Sigmoid colon (tissue), 7 donors: Measurements from ENCODE around the gene KRTAP12-3. TPM values are rescaled to one million over a fixed set of nuclear protein-coding genes. Genes with fewer than 3 reads are reported as not detected.
"Not testable (repeated sequence)": the region's sequence is repeated elsewhere in the genome, so short reads cannot be mapped to it uniquely, and the experiment has no call there.

Source experiments
- DNase-seq: peaks from one replicate; pipeline ENCODE4 v3.0.0-alpha.2; 2019
- H3K27ac ChIP-seq, 4 donors: fragments of 200-600 bp; sonication (generic); one replicate each; pipeline ENCODE4 v1.5.1; 2016 to 2019; ENCODE audit warnings: mild to moderate bottlenecking in 1 of 4
- H3K27me3 ChIP-seq, 3 donors: fragments of 200-600 bp; sonication (generic); one replicate each; pipeline ENCODE4 v1.5.1; 2019; ENCODE audit warnings: mild to moderate bottlenecking in 1 of 3
- H3K36me3 ChIP-seq, 4 donors: fragments of 200-600 bp; sonication (generic); one replicate each; pipeline ENCODE4 v1.5.1; 2016 to 2019
- H3K4me1 ChIP-seq, 4 donors: fragments of 200-600 bp; sonication (generic); one replicate each; pipeline ENCODE4 v1.5.1; 2017 to 2019
- H3K4me3 ChIP-seq, 4 donors: fragments of 200-600 bp; sonication (generic); one replicate each; pipeline ENCODE4 v1.5.1; 2017 to 2019; ENCODE audit warnings: mild to moderate bottlenecking in 2 of 4, moderate library complexity in 1 of 4
- H3K9me3 ChIP-seq, 4 donors: fragments of 200-600 bp in 3 of 4; sonication (generic) in 3 of 4; one replicate each; pipeline versions ENCODE4 v1.5.1 to v1.6.1; 2013 to 2019
- CTCF ChIP-seq, 4 experiments: fragments of 450-650 bp in 3 of 4; fragments of 200-600 bp in 1 of 4; IDR thresholded peaks; one replicate each; pipeline ENCODE4 v1.5.1; 2016 to 2019; ENCODE audit warnings: antibody characterized with exemption in 4 of 4, mild to moderate bottlenecking in 3 of 4, moderate library complexity in 2 of 4
- EP300 ChIP-seq, 4 donors: sonication (generic); formaldehyde crosslinking; IDR thresholded peaks; one replicate each; pipeline ENCODE4 v1.6.1; 2017; ENCODE audit warnings: antibody characterized with exemption in 4 of 4
- POLR2A ChIP-seq, 2 donors: fragments of 450-650 bp; IDR thresholded peaks; one replicate each; pipeline ENCODE4 v1.6.1; 2016; ENCODE audit warnings: antibody characterized with exemption in 2 of 2, mild to moderate bottlenecking in 2 of 2, moderate library complexity in 2 of 2
- POLR2AphosphoS5 ChIP-seq, 4 donors: sonication (generic); formaldehyde crosslinking; IDR thresholded peaks; one replicate each; pipeline ENCODE4 v1.6.1; 2017; ENCODE audit warnings: antibody characterized with exemption in 4 of 4
- WGBS, 2 donors: extraction: QIAGEN DNeasy Blood & Tissue Kit; methylation state at CpG; one replicate each; pipeline ENCODE4 v1.1.7; 2013; 5-methylcytosine and 5-hydroxymethylcytosine counted together
- intact Hi-C: fragments of 100-400 bp; cut with DNase I; formaldehyde crosslinking; loops from one replicate; pipeline ENCODE4 v1.15.1; 2023
- polyA plus RNA-seq, 3 donors: library from polyadenylated mRNA; stranded (reverse); fragments of 200-250 nt; gene quantifications; one replicate each; pipeline ENCODE4 v1.2.3, GENCODE V29; 2013
- total RNA-seq, 4 donors: library from RNA; depleted of rRNA; stranded (reverse); fragments of >200 nt; gene quantifications; one replicate each; pipeline ENCODE4 v1.1.0, GENCODE V29; 2016
- donor health status: healthy with polysubstance abuse.
- donor health status: Bipolar disorder and iron deficiency.
- donor health status: healthy.

The KRTAP12-3 gene
- total and polyA plus RNA-seq, 7 donors, result not detected

DNA sequence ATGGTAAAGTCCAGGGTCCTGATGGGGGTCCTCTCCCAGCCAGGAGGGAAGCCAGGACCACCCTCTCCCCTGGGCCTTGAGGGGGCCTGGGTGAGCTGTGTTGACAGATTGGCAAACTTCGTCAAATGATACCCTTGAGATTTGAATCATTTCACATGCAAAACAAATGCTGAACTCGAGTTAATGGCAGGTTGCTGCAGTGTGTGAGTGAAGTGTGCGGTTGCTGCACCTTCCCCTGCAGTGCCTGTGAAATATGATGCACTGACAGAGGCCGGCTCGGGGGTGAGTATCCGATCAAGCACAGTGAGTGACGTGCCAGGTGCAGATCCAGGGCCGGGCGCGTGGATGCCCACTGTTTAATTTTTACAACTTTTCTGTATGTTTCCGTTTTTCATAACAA, 29.9 kb downstream of the KRTAP12-3 start:
- intact Hi-C loops, result no loop called here
- no peak for TF ChIP-seq POLR2AphosphoS5 (IDR thresholded peaks at IDR 0.05)
- no peak for TF ChIP-seq EP300 (IDR thresholded peaks at IDR 0.05)
- no peak for TF ChIP-seq POLR2A (IDR thresholded peaks at IDR 0.05)
- no peak for TF ChIP-seq CTCF (IDR thresholded peaks at IDR 0.05)
- H3K36me3 ChIP-seq, result no peaks in the 10 kb centered on the region
- no peak overlapping the region for H3K4me3 ChIP-seq
- no peaks in the 10 kb centered on the region for H3K9me3 ChIP-seq
- no peak for DNase-seq
- H3K4me1 ChIP-seq, result no peaks in the 10 kb centered on the region
- 49 to 67% methylated on average over 11 of the region's 11 CpGs for WGBS, 2 donors
- H3K27ac ChIP-seq, result no peak overlapping the region
- peaks cover 0 to 31% (median 8%) of the 10 kb centered on the region in 3 donors for H3K27me3 ChIP-seq

DNA sequence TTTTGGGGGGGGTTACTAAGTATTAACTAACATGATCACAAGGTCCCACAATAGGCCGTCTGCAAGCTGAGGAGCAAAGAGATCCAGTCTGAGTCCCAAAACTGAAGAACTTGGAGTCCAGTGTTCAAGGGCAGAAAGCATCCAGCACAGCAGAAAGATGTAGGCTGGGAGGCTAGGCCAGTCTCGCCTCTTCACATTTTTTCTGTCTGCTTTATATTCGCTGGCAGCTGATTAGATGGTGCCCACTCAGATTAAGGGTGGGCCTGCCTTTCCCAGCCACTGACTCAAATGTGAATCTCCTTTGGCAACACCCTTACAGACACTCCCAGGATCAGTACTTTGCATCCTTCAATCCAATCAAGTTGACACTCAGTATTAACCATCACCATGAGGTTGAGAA, 32.0 kb downstream of the KRTAP12-3 start:
- not testable (repeated sequence) for H3K27ac ChIP-seq, H3K36me3 ChIP-seq, DNase-seq, H3K9me3 ChIP-seq, H3K4me3 ChIP-seq, H3K4me1 ChIP-seq
- peaks cover 0 to 31% (median 8%) of the 10 kb centered on the region in 3 donors for H3K27me3 ChIP-seq
- WGBS, 2 donors, result 85 to 93% methylated on average over 3 of the region's 3 CpGs
- intact Hi-C loops, result loop anchor here (10.0 kb wide), 1 partner anchor 65 kb away; no protein-coding TSS in a partner anchor

DNA sequence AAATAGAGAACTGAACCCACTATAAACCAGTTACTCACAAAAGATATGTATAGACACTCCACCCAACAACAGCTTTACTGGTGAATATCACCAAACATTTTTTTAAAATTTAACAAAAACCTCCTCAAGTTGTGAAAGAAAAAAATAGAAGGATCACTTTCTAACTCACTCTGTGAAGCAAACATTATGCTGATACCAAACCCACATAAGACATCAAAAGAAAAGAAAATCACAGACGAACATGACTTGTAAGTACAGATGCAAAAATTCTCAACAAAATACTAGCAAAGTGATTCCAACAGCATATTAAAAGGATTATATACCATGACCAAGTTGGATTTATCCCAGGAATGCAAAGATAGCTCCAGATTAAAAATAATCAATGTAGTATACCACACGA, 34.0 kb downstream of the KRTAP12-3 start:
- WGBS, 2 donors, result 55 to 69% methylated on average over 2 of the region's 2 CpGs
- Histone ChIP-seq H3K27me3 (peaks cover 0 to 27% (median 6%) of the 10 kb centered on the region in 3 donors), H3K4me1 (no peaks in the 10 kb centered on the region), H3K4me3 (no peak overlapping the region), H3K27ac (no peak overlapping the region), H3K9me3 (peaks cover 0 to 7% (median 1%) of the 10 kb centered on the region in 4 donors), H3K36me3 (no peaks in the 10 kb centered on the region)
- no peak for DNase-seq
- TF ChIP-seq POLR2AphosphoS5 (IDR thresholded peaks at IDR 0.05) (no peak), CTCF (IDR thresholded peaks at IDR 0.05) (no peak), POLR2A (IDR thresholded peaks at IDR 0.05) (no peak), EP300 (IDR thresholded peaks at IDR 0.05) (no peak)
- intact Hi-C loops, result loop anchor here (10.0 kb wide), 1 partner anchor 63 kb away; no protein-coding TSS in a partner anchor

- Histone ChIP-seq H3K9me3 (peaks cover 0 to 7% (median 1%) of the 10 kb centered on the region in 4 donors), H3K4me1 (no peaks in the 10 kb centered on the region), H3K36me3 (no peaks in the 10 kb centered on the region), H3K27ac (no peak overlapping the region), H3K4me3 (no peak overlapping the region), H3K27me3 (peaks cover 2 to 22% (median 7%) of the 10 kb centered on the region in 3 donors)
- TF ChIP-seq EP300 (IDR thresholded peaks at IDR 0.05) (no peak), POLR2A (IDR thresholded peaks at IDR 0.05) (no peak), POLR2AphosphoS5 (IDR thresholded peaks at IDR 0.05) (no peak), CTCF (IDR thresholded peaks at IDR 0.05) (no peak)
- no peak for DNase-seq
- intact Hi-C loops, result loop anchor here (10.0 kb wide), 1 partner anchor 62 kb away; no protein-coding TSS in a partner anchor
- 48% methylated on average over 2 of the region's 2 CpGs for WGBS, 2 donors
Measured at GRCh38 chr21:44692798-44693512, 35.2 kb downstream of the KRTAP12-3 start.

GRCh38 chr21:44694776-44695175, 37.0 kb downstream of the KRTAP12-3 start:
- H3K27ac ChIP-seq, result no peak overlapping the region
- 68 to 69% methylated on average over 11 of the region's 11 CpGs for WGBS, 2 donors
- no peak overlapping the region for H3K4me3 ChIP-seq
- H3K36me3 ChIP-seq, result no peaks in the 10 kb centered on the region
- DNase-seq, result no peak
- H3K4me1 ChIP-seq, result no peaks in the 10 kb centered on the region
- H3K9me3 ChIP-seq, result peaks cover 0 to 7% (median 1%) of the 10 kb centered on the region in 4 donors
- intact Hi-C loops, result loop anchor here (10.0 kb wide), 1 partner anchor 60 kb away; no protein-coding TSS in a partner anchor
- no peak for TF ChIP-seq POLR2AphosphoS5 (IDR thresholded peaks at IDR 0.05)
- no peak for TF ChIP-seq CTCF (IDR thresholded peaks at IDR 0.05)
- TF ChIP-seq POLR2A (IDR thresholded peaks at IDR 0.05), result no peak
- TF ChIP-seq EP300 (IDR thresholded peaks at IDR 0.05), result no peak
- peaks cover 10 to 32% (median 23%) of the 10 kb centered on the region in 3 donors for H3K27me3 ChIP-seq
